Lower lobe of right lung (tissue), 2 donors: Measurements from ENCODE around the gene AIFM1. TPM values are rescaled to one million over a fixed set of nuclear protein-coding genes. Genes with fewer than 3 reads are reported as not detected.

ENCODE experiments used
- ATAC-seq, 2 donors: fragments of 200-7000 bp; cut with Tn5 transposase; one replicate each; pipeline ENCODE4 v1.9.1; 2020 to 2022; ENCODE audit warnings: mild to moderate bottlenecking in 2 of 2, moderate library complexity in 2 of 2
- DNase-seq: peaks from one replicate; pipeline ENCODE4 v3.0.0-alpha.2; 2020
- H3K27ac ChIP-seq: fragments of 200-600 bp; one replicate; pipeline ENCODE4 v1.8.0; 2022
- H3K27me3 ChIP-seq: fragments of 200-600 bp; one replicate; pipeline ENCODE4 v1.8.0; 2022; ENCODE audit warnings: low read depth
- H3K36me3 ChIP-seq: fragments of 200-600 bp; one replicate; pipeline ENCODE4 v1.8.0; 2022; ENCODE audit warnings: mild to moderate bottlenecking
- H3K4me1 ChIP-seq: fragments of 200-600 bp; one replicate; pipeline ENCODE4 v1.8.0; 2022
- H3K4me3 ChIP-seq: fragments of 200-600 bp; one replicate; pipeline ENCODE4 v1.8.0; 2022; ENCODE audit warnings: mild to moderate bottlenecking
- H3K9me3 ChIP-seq: fragments of 200-600 bp; one replicate; pipeline ENCODE4 v1.8.0; 2022
- CTCF ChIP-seq: fragments of 200-600 bp; IDR thresholded peaks from one replicate; pipeline ENCODE4 v1.8.0; 2022; ENCODE audit warnings: antibody characterized with exemption, mild to moderate bottlenecking
- intact Hi-C: fragments of 100-400 bp; cut with DNase I; formaldehyde crosslinking; loops from one replicate; pipeline ENCODE4 v1.11.0; 2022
- total RNA-seq: library from RNA; stranded (reverse); fragmentation: NEBNext Ultra II Directional; extraction: Animal tissue kit (Norgen Biotek cat#: 25700); gene quantifications from one replicate; pipeline ENCODE4 v1.2.1, GENCODE V29; 2021
- donor health status: DM: no; HTN: yes; CAD: no; lungs with severe emphysema.

Gene AIFM1
- total RNA-seq, 1 donor from 2014 or later = 23.1 TPM

DNA sequence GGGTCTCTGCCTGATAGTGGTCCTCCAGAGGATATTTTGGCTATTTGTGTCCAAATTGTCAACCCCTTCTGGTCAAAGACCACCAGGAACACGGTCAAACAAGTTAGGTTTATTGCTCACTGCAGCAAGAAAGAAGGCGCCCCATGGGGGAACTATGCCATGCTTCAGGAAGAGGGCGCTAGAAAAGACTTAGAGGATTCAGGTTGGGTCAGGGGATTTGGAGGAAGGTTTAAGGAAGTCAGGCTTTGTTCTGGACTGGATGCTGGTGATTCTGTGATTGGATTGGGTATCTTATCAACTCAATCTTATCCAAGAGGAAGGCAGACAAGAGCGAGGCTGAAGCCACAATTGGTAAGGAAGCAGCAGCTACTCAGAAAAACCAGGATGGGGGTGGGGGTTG, 41.1 kb downstream of the AIFM1 start:
- H3K36me3 ChIP-seq = peaks cover 14% of the 10 kb centered on the region
- H3K4me3 ChIP-seq = no peak overlapping the region
- no peak for TF ChIP-seq CTCF
- no peaks in the 10 kb centered on the region for H3K9me3 ChIP-seq
- DNase-seq (no peak), ATAC-seq (no peak)
- peak overlapping the region; percentile 20 for H3K27ac ChIP-seq
- H3K4me1 ChIP-seq = peaks cover 15% of the 10 kb centered on the region
- no peaks in the 10 kb centered on the region for H3K27me3 ChIP-seq
- intact Hi-C loops = no loop called here

DNA sequence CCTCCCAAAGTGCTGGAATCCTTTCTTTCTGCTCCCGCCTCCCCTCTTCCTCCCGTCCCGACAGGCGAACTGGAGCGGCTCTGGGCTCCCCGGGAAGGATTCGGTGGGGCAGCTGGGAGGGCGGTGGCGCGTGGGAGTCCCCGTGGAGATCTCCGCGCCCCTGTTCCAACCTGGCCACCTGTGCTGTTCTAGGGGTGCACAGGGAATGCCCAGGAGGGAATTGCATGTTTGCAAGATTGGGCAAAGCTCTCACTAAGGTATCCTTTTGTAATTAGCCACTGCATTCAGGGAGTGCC, 44.2 kb downstream of the AIFM1 start:
- DNase-seq = no peak
- Histone ChIP-seq H3K4me1 (peaks cover 19% of the 10 kb centered on the region), H3K9me3 (no peaks in the 10 kb centered on the region), H3K36me3 (no peaks in the 10 kb centered on the region), H3K27me3 (no peaks in the 10 kb centered on the region), H3K4me3 (peak overlapping the region; percentile 51), H3K27ac (no peak overlapping the region)
- TF ChIP-seq CTCF = no peak
- intact Hi-C loops = no loop called here
- ATAC-seq = no peak

GRCh38 chrX:130120746-130121504, 44.7 kb downstream of the AIFM1 start:
- Histone ChIP-seq H3K4me3 (peak overlapping the region; percentile 51), H3K36me3 (no peaks in the 10 kb centered on the region), H3K27ac (peak overlapping the region; percentile 77), H3K4me1 (peaks cover 19% of the 10 kb centered on the region), H3K27me3 (no peaks in the 10 kb centered on the region), H3K9me3 (no peaks in the 10 kb centered on the region)
- DNase-seq (peak; percentile 77), ATAC-seq (peak; percentile 88 to 89)
- intact Hi-C loops = no loop called here
- TF ChIP-seq CTCF = peak; percentile 69

- peaks cover 19% of the 10 kb centered on the region for H3K4me1 ChIP-seq
- H3K4me3 ChIP-seq = peak overlapping the region; percentile 51
- H3K36me3 ChIP-seq = no peaks in the 10 kb centered on the region
- DNase-seq (no peak), ATAC-seq (peak; percentile 27 to 38)
- peak overlapping the region; percentile 77 for H3K27ac ChIP-seq
- no peak for TF ChIP-seq CTCF
- intact Hi-C loops = no loop called here
- H3K27me3 ChIP-seq = no peaks in the 10 kb centered on the region
- H3K9me3 ChIP-seq = no peaks in the 10 kb centered on the region
These were observed 45.3 kb downstream of the AIFM1 start for GRCh38 chrX:130120321-130120731.

DNA sequence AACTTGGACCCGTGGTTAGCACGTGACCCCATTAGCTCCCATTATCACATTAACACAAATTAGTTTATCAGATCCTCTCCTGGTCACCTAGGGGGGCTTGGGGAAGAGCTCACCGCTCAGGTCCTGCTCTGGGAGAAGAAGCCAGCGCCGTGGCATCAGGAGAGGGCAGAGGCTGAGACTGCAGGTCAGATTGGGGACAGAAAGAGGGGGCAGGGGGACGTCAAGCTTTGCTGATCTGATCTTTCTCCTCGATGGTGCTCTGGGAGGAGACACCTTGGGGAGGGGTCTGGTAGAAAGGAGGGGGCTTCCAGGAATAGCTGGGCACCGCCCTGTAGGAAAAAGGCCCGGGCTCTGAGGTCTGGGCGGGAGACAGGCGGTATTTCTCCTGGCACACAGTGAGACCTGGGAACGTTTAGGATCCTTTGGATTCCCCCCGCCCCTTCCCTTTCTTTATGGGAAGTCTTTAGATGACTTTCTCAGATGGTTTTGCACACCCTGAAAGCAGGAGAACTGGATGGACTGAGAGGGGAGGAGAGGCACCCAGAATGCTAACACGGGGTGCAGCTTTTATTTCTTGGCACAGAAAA, 46.2 kb downstream of the AIFM1 start:
- no peaks in the 10 kb centered on the region for H3K27me3 ChIP-seq

More for the DNA sequence above, 46.2 kb downstream of the AIFM1 start:
- no peak for DNase-seq
- Histone ChIP-seq H3K27ac (no peak overlapping the region), H3K4me3 (no peak overlapping the region), H3K9me3 (no peaks in the 10 kb centered on the region), H3K4me1 (peaks cover 19% of the 10 kb centered on the region), H3K36me3 (no peaks in the 10 kb centered on the region)
- no peak for ATAC-seq
- intact Hi-C loops = no loop called here
- TF ChIP-seq CTCF = no peak
